CD4-positive, alpha-beta T cell (primary cell): ENCODE results near the gene GET3. TPM values are rescaled to one million over a fixed set of nuclear protein-coding genes. Genes with fewer than 3 reads are reported as not detected.

ENCODE experiments used
- ATAC-seq: fragments of 200-7000 bp; cut with Tn5 transposase; one replicate; pipeline ENCODE4 v1.10.0; 2022; ENCODE audit warnings: mild to moderate bottlenecking; ENCODE audit not compliant: poor library complexity
- CTCF ChIA-PET: fragments of 350-600 bp; sonication (Branson Sonifier 250); formaldehyde crosslinking; loops from one replicate; lab custom pipeline; 2021; ENCODE audit warnings: antibody characterized with exemption, inconsistent platforms; lab: Charles Lee
- POLR2A ChIA-PET: fragments of 350-600 bp; sonication (Branson Sonifier 250); formaldehyde crosslinking; loops from one replicate; lab custom pipeline; 2021; ENCODE audit warnings: antibody characterized with exemption, inconsistent platforms; lab: Charles Lee
- DNase-seq, 14 experiments: peaks; one replicate each; pipeline ENCODE4 v3.0.0-alpha.2; 2013 to 2020; ENCODE audit warnings: mixed read lengths in 2 of 14
- H3K27ac ChIP-seq, 2 donors: one replicate each; pipeline versions ENCODE4 v1.5.1 to v1.7.0; 2013; ENCODE audit warnings: low read length in 2 of 2, low read depth in 1 of 2, mild to moderate bottlenecking in 1 of 2
- H3K27me3 ChIP-seq, 2 experiments: 1 replicate in 1 of 2; 2 replicates in 1 of 2; pipeline versions ENCODE4 v1.6.1 to v1.7.0; 2013; ENCODE audit warnings: low read length in 2 of 2, control low read depth in 1 of 2, mild to moderate bottlenecking in 1 of 2, moderate library complexity in 1 of 2; ENCODE audit not compliant: insufficient read depth in 2 of 2, control insufficient read depth in 1 of 2
- H3K36me3 ChIP-seq: one replicate; pipeline ENCODE4 v1.6.1; 2013; ENCODE audit warnings: low read length, control low read depth; ENCODE audit not compliant: insufficient read depth
- H3K4me1 ChIP-seq: one replicate; pipeline ENCODE4 v1.6.1; 2013; ENCODE audit warnings: low read length, control low read depth; ENCODE audit not compliant: insufficient read depth
- H3K4me3 ChIP-seq: one replicate; pipeline ENCODE4 v1.5.1; 2013; ENCODE audit warnings: mild to moderate bottlenecking, low read length, moderate library complexity
- H3K9me3 ChIP-seq, 2 experiments: 1 replicate in 1 of 2; 2 replicates in 1 of 2; pipeline versions ENCODE4 v1.6.1 to v1.7.0; 2013; ENCODE audit warnings: low read length in 2 of 2, mild to moderate bottlenecking in 2 of 2, control low read depth in 1 of 2, moderate library complexity in 1 of 2; ENCODE audit not compliant: control insufficient read depth in 1 of 2, insufficient read depth in 1 of 2
- H3K27ac Mint-ChIP-seq: one replicate; pipeline ENCODE4 v1.8.0; 2020; ENCODE audit warnings: mixed read lengths
- H3K27me3 Mint-ChIP-seq: one replicate; pipeline ENCODE4 v1.8.0; 2021; ENCODE audit warnings: mixed read lengths
- H3K36me3 Mint-ChIP-seq: one replicate; pipeline ENCODE4 v1.8.0; 2021; ENCODE audit warnings: low read depth, mixed read lengths
- H3K4me1 Mint-ChIP-seq: one replicate; pipeline ENCODE4 v1.8.0; 2021; ENCODE audit warnings: low read depth, mixed read lengths
- H3K4me3 Mint-ChIP-seq: one replicate; pipeline ENCODE4 v1.8.0; 2020; ENCODE audit warnings: mild to moderate bottlenecking, mixed read lengths
- H3K9me3 Mint-ChIP-seq: one replicate; pipeline ENCODE4 v1.8.0; 2020; ENCODE audit warnings: mixed read lengths
- intact Hi-C, 2 experiments: fragments of 100-400 bp; cut with DNase I in 1 of 2; cut with micrococcal nuclease in 1 of 2; formaldehyde crosslinking; loops; one replicate each; pipeline versions ENCODE4 v1.15.1 to v1.9.0; 2023 to 2025; cut with DNase I, micrococcal nuclease
- total RNA-seq, 174 experiments: library from RNA in 2 of 174; stranded (reverse) in 2 of 174; gene quantifications; one replicate each; pipeline ENCODE4 v1.2.3 and lab custom pipeline; 2021 to 2026
- TF ChIP-seq, protein P1 (sequence below): fragments of 200-600 bp; IDR thresholded peaks from one replicate; pipeline ENCODE4 v1.8.0; 2022; ENCODE audit warnings: antibody characterized with exemption, mild to moderate bottlenecking

Gene GET3
- total RNA-seq, 2 experiments from 2014 or later: 13.9 to 14.5 TPM

DNA sequence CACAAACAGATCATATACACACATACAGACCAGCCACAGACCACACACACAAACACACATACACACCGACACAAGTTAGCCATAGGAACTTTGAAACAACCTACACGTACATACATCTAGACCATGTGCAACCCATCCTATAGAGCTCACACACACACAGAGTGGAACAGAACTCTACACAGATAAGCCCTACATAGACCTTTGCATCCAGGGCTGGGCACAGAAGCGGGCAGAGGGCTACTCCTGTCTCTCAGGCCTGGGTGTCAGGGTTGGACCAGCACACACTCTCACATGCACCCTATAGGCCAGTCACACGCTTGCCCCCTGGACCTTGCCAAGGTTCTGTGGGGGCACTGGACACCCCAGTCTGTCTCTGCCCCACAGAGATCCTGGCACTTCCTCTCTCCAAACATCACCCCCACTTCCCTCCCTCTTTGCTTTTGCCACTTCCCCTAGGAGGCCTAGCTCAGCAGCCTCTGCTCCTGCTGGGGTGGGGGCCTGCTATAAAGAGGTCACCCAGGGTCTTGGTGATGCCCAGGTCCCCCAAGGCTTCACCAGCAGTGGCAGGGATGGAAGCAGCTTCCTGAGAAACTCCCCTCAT, 48.2 kb downstream of the GET3 start:
- peaks cover 82% of the 10 kb centered on the region for H3K4me1 ChIP-seq
- Mint-ChIP-seq H3K4me1 (peaks cover 37% of the 10 kb centered on the region), H3K36me3 (peaks cover 5% of the 10 kb centered on the region), H3K4me3 (no peak overlapping the region), H3K9me3 (no peaks in the 10 kb centered on the region), H3K27me3 (no peaks in the 10 kb centered on the region), H3K27ac (no peak overlapping the region)
- ATAC-seq (no peak), DNase-seq (peak in 4 of 14 experiments; percentile 7 to 57 (median 51))
- no peaks in the 10 kb centered on the region for H3K9me3 ChIP-seq
- CTCF ChIA-PET: interaction anchor here (0.7 kb wide), 1 partner anchor 11 kb away, joined by 4 read pairs; no protein-coding TSS in a partner anchor
- H3K27me3 ChIP-seq: no peaks in the 10 kb centered on the region
- H3K36me3 ChIP-seq: no peaks in the 10 kb centered on the region
- no peak overlapping the region for H3K4me3 ChIP-seq
- intact Hi-C loops: loop anchor here in 1 of 2 experiments (10.0 kb wide), 1 partner anchor 149 kb away; the partner anchor contains the start of genes CALR and FARSA
- TF ChIP-seq, protein P1, sequence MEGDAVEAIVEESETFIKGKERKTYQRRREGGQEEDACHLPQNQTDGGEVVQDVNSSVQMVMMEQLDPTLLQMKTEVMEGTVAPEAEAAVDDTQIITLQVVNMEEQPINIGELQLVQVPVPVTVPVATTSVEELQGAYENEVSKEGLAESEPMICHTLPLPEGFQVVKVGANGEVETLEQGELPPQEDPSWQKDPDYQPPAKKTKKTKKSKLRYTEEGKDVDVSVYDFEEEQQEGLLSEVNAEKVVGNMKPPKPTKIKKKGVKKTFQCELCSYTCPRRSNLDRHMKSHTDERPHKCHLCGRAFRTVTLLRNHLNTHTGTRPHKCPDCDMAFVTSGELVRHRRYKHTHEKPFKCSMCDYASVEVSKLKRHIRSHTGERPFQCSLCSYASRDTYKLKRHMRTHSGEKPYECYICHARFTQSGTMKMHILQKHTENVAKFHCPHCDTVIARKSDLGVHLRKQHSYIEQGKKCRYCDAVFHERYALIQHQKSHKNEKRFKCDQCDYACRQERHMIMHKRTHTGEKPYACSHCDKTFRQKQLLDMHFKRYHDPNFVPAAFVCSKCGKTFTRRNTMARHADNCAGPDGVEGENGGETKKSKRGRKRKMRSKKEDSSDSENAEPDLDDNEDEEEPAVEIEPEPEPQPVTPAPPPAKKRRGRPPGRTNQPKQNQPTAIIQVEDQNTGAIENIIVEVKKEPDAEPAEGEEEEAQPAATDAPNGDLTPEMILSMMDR: no peak
- POLR2A ChIA-PET: no interaction called here
- H3K27ac ChIP-seq: peak overlapping the region; percentile 91 to 98

DNA sequence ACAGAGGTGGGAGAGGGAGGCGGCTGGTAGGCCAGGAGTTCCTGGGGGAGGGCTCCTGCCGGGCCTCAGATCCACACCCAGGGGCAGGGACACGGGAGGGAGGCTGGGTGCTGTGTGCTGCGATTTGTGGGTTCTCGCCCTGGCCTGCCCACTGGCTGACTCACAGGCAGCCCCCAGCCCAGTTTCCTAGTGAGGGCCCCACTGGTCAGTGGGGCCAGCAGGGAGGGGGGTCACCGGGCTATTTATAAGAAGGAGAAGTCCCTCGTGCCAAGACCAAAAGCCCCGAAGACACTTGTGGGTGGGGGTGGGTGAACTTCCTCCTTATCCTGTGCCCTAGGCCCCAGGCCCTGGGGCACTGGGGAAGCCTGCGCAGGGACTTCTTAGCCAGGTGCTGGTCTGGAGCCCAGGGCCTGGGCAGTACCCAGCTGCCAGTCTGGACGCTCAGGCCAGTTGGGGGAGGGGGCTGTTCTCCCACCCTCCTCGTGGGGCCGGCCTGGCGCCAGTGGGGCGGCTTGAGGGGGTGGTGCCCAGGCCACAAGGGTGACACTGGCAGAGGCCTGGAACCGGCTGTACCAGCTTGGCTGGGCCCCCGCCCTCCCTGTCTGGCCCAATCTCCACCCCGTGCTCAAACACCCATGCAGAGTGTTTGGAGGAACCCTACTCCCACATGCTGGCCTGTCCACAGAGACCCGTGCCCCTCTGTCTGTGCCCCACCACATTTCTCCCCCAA, 49.0 kb downstream of the GET3 start:
- intact Hi-C loops: loop anchor here in 1 of 2 experiments (10.0 kb wide), 1 partner anchor 148 kb away; the partner anchor contains the start of genes CALR and FARSA
- Histone ChIP-seq H3K27me3 (no peaks in the 10 kb centered on the region), H3K36me3 (no peaks in the 10 kb centered on the region), H3K27ac (peak overlapping the region; percentile 91 to 98), H3K4me3 (no peak overlapping the region), H3K4me1 (peaks cover 87% of the 10 kb centered on the region), H3K9me3 (no peaks in the 10 kb centered on the region)
- H3K9me3 Mint-ChIP-seq: no peaks in the 10 kb centered on the region
- POLR2A ChIA-PET: interaction anchor here (4.0 kb wide), 1 partner anchor 9 kb away, joined by 31 read pairs; no protein-coding TSS in a partner anchor
- TF ChIP-seq, protein P1: no peak
- H3K27me3 Mint-ChIP-seq: peaks cover 2% of the 10 kb centered on the region
- CTCF ChIA-PET: interaction anchor here (0.7 to 1.1 kb wide), 2 partner anchors 9 to 10 kb away, joined by 3 to 4 read pairs; no protein-coding TSS in a partner anchor
- no peak overlapping the region for H3K4me3 Mint-ChIP-seq
- no peak for ATAC-seq
- peak overlapping the region; percentile 32 for H3K27ac Mint-ChIP-seq
- DNase-seq: peak in 4 of 14 experiments; percentile 13 to 75 (median 57)
- H3K4me1 Mint-ChIP-seq: peaks cover 44% of the 10 kb centered on the region
- H3K36me3 Mint-ChIP-seq: peaks cover 13% of the 10 kb centered on the region

DNA sequence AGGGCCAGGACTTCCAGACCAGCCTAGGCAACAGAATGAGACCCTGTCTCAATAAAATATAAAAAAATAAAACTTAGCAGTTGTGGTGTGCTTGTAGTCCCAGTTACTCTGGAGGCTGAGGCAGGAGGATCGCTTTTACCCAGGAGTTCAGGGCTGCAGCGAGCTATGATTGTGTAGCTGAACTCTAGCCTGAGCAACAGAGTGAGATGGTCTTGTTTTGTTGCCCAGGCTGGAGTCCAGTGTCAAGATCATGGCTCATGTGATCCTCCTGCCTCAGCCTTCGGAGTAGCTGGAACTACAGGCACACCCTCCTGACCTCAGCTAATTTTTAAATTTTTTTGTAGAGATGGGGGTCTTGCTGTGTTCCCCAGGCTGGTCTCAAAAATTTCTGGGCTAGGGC, 49.7 kb downstream of the GET3 start:
- POLR2A ChIA-PET: interaction anchor here (4.0 kb wide), 1 partner anchor 9 kb away, joined by 31 read pairs; no protein-coding TSS in a partner anchor
- Histone ChIP-seq H3K36me3 (no peaks in the 10 kb centered on the region), H3K4me1 (peaks cover 81% of the 10 kb centered on the region), H3K27me3 (no peaks in the 10 kb centered on the region), H3K4me3 (no peak overlapping the region), H3K27ac (peak overlapping the region; percentile 91 to 98), H3K9me3 (no peaks in the 10 kb centered on the region)
- TF ChIP-seq, protein P1: no peak
- ATAC-seq: no peak
- Mint-ChIP-seq H3K9me3 (no peaks in the 10 kb centered on the region), H3K27me3 (peaks cover 4% of the 10 kb centered on the region), H3K27ac (peak overlapping the region; percentile 32), H3K4me3 (no peak overlapping the region), H3K36me3 (peaks cover 19% of the 10 kb centered on the region), H3K4me1 (peaks cover 38% of the 10 kb centered on the region)
- intact Hi-C loops: loop anchor here in 1 of 2 experiments (10.0 kb wide), 1 partner anchor 148 kb away; the partner anchor contains the start of genes CALR and FARSA
- DNase-seq: no peak
- CTCF ChIA-PET: interaction anchor here (1.1 kb wide), 1 partner anchor 10 kb away, joined by 3 read pairs; no protein-coding TSS in a partner anchor
